Measurements from ENCODE around the gene FAM83B.

DNA sequence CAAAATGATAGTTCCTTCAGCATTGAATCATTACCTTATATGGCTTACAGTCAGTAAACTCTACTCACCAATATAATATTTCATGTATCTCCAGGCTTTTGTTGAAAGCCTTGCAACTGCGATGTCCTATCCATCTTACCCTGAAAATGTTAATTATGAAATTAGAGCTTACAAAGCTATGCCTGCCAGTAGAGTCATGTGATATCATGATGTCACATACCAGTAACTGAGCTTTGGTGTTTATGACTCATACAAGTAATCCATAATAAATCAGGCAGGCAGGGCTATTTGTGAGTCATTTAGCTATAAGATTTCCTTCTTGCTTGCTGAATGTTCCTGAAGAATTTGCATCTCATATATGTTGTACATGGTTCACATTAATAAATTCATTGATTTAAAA lies 44.9 kb upstream of the FAM83B start:
- TF ChIP-seq CTCF (IDR thresholded peaks at IDR 0.05; ENCODE audit: low read depth, low read length): no peak
- TF ChIP-seq POLR2A (IDR thresholded peaks at IDR 0.05; ENCODE audit: extremely low read depth, insufficient read length): no peak

Measured in NB4 (cell line).